ENCODE data around the gene RDX. TPM values are rescaled to one million over a fixed set of nuclear protein-coding genes. Genes with fewer than 3 reads are reported as not detected.
"Not testable (repeated sequence)": the region's sequence is repeated elsewhere in the genome, so short reads cannot be mapped to it uniquely, and the experiment has no call there.

The RDX gene
- polyA plus RNA-seq, 4 donors: 1.6 to 60.6 (median 6.7) TPM

DNA sequence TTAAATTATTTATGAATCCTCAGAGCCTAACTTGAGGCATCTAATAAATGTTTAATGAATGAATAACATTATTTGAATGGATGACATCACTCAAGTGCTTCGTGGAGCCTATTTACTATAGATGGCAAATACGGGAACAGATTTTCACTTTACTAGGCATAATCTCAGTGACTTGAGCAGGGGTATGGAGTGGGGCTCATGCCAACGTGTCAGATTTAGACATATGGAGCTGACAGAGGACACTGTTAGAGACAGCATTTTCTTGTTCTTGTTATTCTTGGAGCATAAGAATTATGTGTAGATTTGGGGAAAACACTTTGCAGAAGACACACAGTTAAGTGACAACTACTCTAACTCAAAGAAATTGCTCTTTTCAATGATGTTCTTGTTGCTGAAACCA lies 78.5 kb downstream of the RDX start:
- Histone ChIP-seq H3K36me3 (ENCODE audit: control insufficient read depth in 3 of 3, insufficient read depth in 2 of 3, low read depth in 1 of 3, low read length in 3 of 3) (no peaks in the 10 kb centered on the region), H3K4me1 (ENCODE audit: control insufficient read depth in 3 of 3, insufficient read depth in 2 of 3, low read depth in 1 of 3, low read length in 2 of 3) (no peaks in the 10 kb centered on the region), H3K9me3 (ENCODE audit: control insufficient read depth in 2 of 2, insufficient read depth in 1 of 2, low read depth in 1 of 2, low read length in 1 of 2) (no peaks in the 10 kb centered on the region), H3K4me3 (ENCODE audit: low read depth in 1 of 3, low read length in 3 of 3) (no peak overlapping the region), H3K27ac (ENCODE audit: low read depth in 1 of 3, low read length in 2 of 3) (no peak overlapping the region), H3K27me3 (ENCODE audit: control insufficient read depth in 3 of 3, insufficient read depth in 3 of 3, low read length in 3 of 3) (no peaks in the 10 kb centered on the region)
- no peak for FAIRE-seq
- 66 to 73% (median 67%) methylated on average over 3 of the region's 3 CpGs for WGBS, 3 donors
- DNase-seq: no peak

DNA sequence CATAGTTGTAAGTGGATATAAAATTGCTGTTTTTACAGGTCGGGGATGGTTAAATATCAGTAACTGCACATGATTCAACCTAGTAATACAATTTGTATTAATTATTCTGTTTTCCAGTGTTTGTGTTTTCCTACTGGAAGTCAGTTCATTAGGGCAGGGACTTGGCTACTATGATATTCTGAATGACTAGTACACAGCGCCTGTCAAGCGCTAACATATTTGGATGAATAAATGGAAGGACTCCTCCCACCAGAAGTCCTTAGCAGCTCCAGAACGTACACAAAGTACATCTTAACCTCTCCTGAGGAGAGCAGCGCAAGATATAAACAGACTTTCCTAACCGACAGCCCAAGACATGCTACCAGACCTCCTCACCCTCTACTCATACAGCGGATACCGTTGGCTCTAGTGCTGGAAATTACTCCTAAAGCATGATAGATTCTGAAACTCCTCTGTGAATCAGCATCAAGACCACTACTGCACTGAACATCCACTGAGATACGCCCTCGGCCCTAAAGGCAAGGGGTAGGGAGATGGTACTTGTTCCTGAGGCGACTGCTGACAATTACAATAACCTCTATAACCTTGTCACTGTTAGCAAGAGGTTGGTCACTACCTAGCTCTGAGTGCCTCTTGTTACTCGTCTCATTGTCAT lies 79.1 kb downstream of the RDX start:
- no peaks in the 10 kb centered on the region for H3K27me3 ChIP-seq (ENCODE audit: control insufficient read depth in 3 of 3, insufficient read depth in 3 of 3, low read length in 3 of 3)
- H3K9me3 ChIP-seq (ENCODE audit: control insufficient read depth in 2 of 2, insufficient read depth in 1 of 2, low read depth in 1 of 2, low read length in 1 of 2): no peaks in the 10 kb centered on the region
- no peak for FAIRE-seq
- H3K4me1 ChIP-seq (ENCODE audit: control insufficient read depth in 3 of 3, insufficient read depth in 2 of 3, low read depth in 1 of 3, low read length in 2 of 3): no peaks in the 10 kb centered on the region
- WGBS, 3 donors: 76 to 89% (median 83%) methylated on average over 12 of the region's 12 CpGs
- H3K4me3 ChIP-seq (ENCODE audit: low read depth in 1 of 3, low read length in 3 of 3): no peak overlapping the region
- no peak for DNase-seq
- no peaks in the 10 kb centered on the region for H3K36me3 ChIP-seq (ENCODE audit: control insufficient read depth in 3 of 3, insufficient read depth in 2 of 3, low read depth in 1 of 3, low read length in 3 of 3)
- no peak overlapping the region for H3K27ac ChIP-seq (ENCODE audit: low read depth in 1 of 3, low read length in 2 of 3)

DNA sequence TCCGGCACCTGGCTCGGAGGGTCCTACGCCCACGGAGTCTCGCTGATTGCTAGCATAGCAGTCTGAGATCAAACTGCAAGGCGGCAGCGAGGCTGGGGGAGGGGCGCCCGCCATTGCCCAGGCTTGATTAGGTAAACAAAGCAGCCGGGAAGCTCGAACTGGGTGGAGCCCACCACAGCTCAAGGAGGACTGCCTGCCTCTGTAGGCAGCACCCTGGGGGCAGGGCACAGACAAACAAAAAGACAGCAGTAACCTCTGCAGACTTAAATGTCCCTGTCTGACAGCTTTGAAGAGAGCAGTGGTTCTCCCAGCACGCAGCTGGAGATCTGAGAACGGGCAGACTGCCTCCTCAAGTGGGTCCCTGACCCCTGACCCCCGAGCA lies 87.1 kb downstream of the RDX start:
- DNase-seq; H3K9me3 ChIP-seq (ENCODE audit: control insufficient read depth in 2 of 2, insufficient read depth in 1 of 2, low read depth in 1 of 2, low read length in 1 of 2); H3K4me1 ChIP-seq (ENCODE audit: control insufficient read depth in 3 of 3, insufficient read depth in 2 of 3, low read depth in 1 of 3, low read length in 2 of 3); H3K27me3 ChIP-seq (ENCODE audit: control insufficient read depth in 3 of 3, insufficient read depth in 3 of 3, low read length in 3 of 3); H3K4me3 ChIP-seq (ENCODE audit: low read depth in 1 of 3, low read length in 3 of 3); H3K36me3 ChIP-seq (ENCODE audit: control insufficient read depth in 3 of 3, insufficient read depth in 2 of 3, low read depth in 1 of 3, low read length in 3 of 3); H3K27ac ChIP-seq (ENCODE audit: low read depth in 1 of 3, low read length in 2 of 3); FAIRE-seq: not testable (repeated sequence)
- 0 to 15% (median 0%) methylated on average over 1 to 7 of the region's 14 CpGs for WGBS, 3 donors

DNA sequence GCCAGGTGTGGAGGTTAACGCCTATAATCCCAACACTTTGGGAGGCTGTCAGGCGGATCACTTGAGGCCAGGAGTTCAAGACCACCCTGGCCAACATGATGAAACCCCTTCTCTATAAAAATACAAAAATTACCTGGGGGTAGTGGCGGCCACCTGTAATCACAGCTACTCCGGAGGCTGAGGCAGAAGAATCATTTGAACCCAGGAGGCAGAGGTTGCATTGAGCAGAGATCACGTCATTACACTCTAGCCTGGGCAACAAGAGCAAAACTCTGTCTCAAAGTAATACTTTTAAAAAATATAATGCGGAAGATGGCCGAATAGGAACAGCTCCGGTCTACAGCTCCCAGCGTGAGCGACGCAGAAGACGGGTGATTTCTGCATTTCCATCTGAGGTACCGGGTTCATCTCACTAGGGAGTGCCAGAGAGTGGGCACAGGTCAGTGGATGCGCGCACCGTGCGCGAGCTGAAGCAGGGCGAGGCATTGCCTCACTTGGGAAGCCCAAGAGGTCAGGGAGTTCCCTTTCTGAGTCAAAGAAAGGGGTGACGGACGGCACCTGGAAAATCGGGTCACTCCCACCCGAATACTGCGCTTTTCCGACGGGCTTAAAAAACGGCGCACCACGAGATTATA lies 87.6 kb downstream of the RDX start:
- DNase-seq: peak; percentile 6 to 23
- not testable (repeated sequence) for H3K27ac ChIP-seq (ENCODE audit: low read depth in 1 of 3, low read length in 2 of 3); FAIRE-seq; H3K9me3 ChIP-seq (ENCODE audit: control insufficient read depth in 2 of 2, insufficient read depth in 1 of 2, low read depth in 1 of 2, low read length in 1 of 2); H3K27me3 ChIP-seq (ENCODE audit: control insufficient read depth in 3 of 3, insufficient read depth in 3 of 3, low read length in 3 of 3); H3K4me1 ChIP-seq (ENCODE audit: control insufficient read depth in 3 of 3, insufficient read depth in 2 of 3, low read depth in 1 of 3, low read length in 2 of 3); H3K36me3 ChIP-seq (ENCODE audit: control insufficient read depth in 3 of 3, insufficient read depth in 2 of 3, low read depth in 1 of 3, low read length in 3 of 3); H3K4me3 ChIP-seq (ENCODE audit: low read depth in 1 of 3, low read length in 3 of 3)
- 28 to 59% (median 36%) methylated on average over 19 to 29 of the region's 29 CpGs for WGBS, 3 donors

DNA sequence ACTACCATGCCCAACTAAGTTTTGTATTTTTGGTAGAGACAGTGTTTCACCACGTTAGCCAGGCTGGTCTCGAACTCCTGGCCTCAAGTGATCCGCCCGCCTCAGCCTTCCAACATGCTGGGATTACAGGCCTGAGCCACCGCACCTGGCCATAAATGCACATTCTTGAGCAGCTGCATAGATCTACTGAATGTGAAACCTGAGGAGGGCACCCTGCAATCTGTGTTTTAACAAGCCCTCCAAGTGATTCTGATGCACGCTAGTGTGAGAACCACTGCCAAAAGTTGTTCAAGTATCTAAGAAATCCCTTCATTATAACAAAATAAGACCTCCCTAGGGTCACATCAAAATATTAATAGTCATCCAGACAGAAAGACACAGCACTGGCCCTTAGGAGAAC lies 89.3 kb downstream of the RDX start:
- Histone ChIP-seq H3K36me3 (ENCODE audit: control insufficient read depth in 3 of 3, insufficient read depth in 2 of 3, low read depth in 1 of 3, low read length in 3 of 3) (no peaks in the 10 kb centered on the region), H3K4me1 (ENCODE audit: control insufficient read depth in 3 of 3, insufficient read depth in 2 of 3, low read depth in 1 of 3, low read length in 2 of 3) (no peaks in the 10 kb centered on the region), H3K9me3 (ENCODE audit: control insufficient read depth in 2 of 2, insufficient read depth in 1 of 2, low read depth in 1 of 2, low read length in 1 of 2) (no peaks in the 10 kb centered on the region), H3K27ac (ENCODE audit: low read depth in 1 of 3, low read length in 2 of 3) (no peak overlapping the region), H3K27me3 (ENCODE audit: control insufficient read depth in 3 of 3, insufficient read depth in 3 of 3, low read length in 3 of 3) (no peaks in the 10 kb centered on the region), H3K4me3 (ENCODE audit: low read depth in 1 of 3, low read length in 3 of 3) (no peak overlapping the region)
- FAIRE-seq (no peak), DNase-seq (no peak)
- 92 to 93% (median 93%) methylated on average over 6 of the region's 6 CpGs for WGBS, 3 donors

DNA sequence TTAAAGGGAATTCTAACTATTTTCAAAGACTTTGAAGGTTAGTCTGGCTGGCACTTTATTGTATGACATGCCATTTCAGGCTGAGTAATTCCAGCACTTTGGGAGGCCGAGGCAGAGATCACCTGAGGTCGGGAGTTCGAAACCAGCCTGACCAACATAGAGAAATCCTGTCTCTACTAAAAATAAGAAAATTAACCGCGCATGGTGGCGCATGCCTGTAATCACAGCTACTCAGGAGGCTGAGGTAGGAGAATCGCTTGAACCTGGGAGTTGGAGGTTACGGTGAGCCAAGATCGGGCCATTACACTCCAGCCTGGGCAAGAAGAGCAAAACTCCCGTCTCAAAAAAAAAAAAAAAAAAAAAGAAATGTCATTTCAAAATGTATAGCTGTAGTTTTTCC lies 95.6 kb downstream of the RDX start:
- H3K4me1 ChIP-seq (ENCODE audit: control insufficient read depth in 3 of 3, insufficient read depth in 2 of 3, low read depth in 1 of 3, low read length in 2 of 3): peaks cover 0 to 9% (median 0%) of the 10 kb centered on the region in 3 donors
- DNase-seq (no peak), FAIRE-seq (no peak)
- WGBS, 3 donors: 88 to 90% (median 90%) methylated on average over 10 of the region's 10 CpGs
- H3K9me3 ChIP-seq (ENCODE audit: control insufficient read depth in 2 of 2, insufficient read depth in 1 of 2, low read depth in 1 of 2, low read length in 1 of 2): no peaks in the 10 kb centered on the region
- no peaks in the 10 kb centered on the region for H3K27me3 ChIP-seq (ENCODE audit: control insufficient read depth in 3 of 3, insufficient read depth in 3 of 3, low read length in 3 of 3)
- no peak overlapping the region for H3K27ac ChIP-seq (ENCODE audit: low read depth in 1 of 3, low read length in 2 of 3)
- no peak overlapping the region for H3K4me3 ChIP-seq (ENCODE audit: low read depth in 1 of 3, low read length in 3 of 3)
- H3K36me3 ChIP-seq (ENCODE audit: control insufficient read depth in 3 of 3, insufficient read depth in 2 of 3, low read depth in 1 of 3, low read length in 3 of 3): no peaks in the 10 kb centered on the region

DNA sequence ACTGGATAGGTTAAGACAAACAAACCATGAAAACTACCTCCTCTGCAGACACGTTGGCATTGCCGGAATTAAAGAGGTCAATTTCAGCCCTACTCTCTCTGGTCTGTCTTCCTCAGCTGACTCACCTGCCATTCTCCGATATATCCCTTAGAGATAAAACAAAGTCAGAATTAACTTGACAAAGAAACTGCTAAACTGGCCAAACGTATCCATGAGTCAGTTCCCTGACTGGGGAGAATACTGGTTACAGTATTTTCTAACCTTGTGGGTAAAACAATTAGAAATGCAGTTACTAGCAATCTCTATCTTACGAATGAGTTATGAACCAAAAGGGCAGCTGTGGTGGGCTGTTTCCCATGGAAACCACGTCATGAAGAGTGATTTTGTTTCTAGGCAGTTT lies 96.2 kb downstream of the RDX start:
- no peak for FAIRE-seq
- DNase-seq: no peak

DNA sequence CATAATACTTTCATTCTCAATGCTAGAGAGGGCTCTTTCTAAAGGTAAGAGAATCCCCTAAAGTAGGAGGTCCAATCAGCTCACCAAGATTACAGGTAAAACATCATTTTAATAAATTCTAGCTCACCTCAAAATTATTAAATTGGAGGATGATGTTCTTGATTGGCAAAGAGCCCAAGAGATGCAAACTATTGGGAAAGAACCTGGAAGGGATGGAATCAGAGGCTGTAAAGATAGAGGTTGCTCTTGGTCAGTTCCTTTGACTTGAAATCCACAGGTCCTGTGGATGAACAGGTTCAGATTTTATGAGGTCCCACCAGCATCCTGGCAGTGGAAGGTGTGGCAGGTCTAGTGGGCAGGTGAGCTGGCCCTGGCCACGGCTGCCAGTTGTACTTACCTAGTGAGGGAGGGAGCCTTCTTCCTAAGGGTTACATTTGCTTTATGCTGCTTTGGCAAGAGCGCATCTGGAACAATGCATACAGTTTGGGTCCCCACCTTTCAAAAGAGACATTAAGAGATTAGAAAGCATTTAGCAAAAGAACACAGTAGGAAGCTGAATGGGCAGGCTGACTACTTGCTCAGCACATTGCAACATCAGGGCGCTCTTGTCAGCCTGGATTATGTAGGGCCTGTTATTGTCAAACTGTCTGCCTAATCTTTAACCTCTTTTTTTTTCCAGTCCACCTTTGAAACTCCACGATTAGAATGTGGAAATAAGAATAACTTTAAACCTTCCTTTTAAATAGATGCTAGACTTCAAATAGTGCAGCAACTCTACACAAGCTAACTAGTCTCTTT lies 97.0 kb downstream of the RDX start:
- no peaks in the 10 kb centered on the region for H3K27me3 ChIP-seq (ENCODE audit: control insufficient read depth in 3 of 3, insufficient read depth in 3 of 3, low read length in 3 of 3)
- FAIRE-seq (no peak), DNase-seq (peak in 1 of 2 donors; percentile 66)
- no peak overlapping the region for H3K4me3 ChIP-seq (ENCODE audit: low read depth in 1 of 3, low read length in 3 of 3)
- H3K4me1 ChIP-seq (ENCODE audit: control insufficient read depth in 3 of 3, insufficient read depth in 2 of 3, low read depth in 1 of 3, low read length in 2 of 3): peaks cover 0 to 9% (median 0%) of the 10 kb centered on the region in 3 donors
- H3K27ac ChIP-seq (ENCODE audit: low read depth in 1 of 3, low read length in 2 of 3): no peak overlapping the region
- H3K36me3 ChIP-seq (ENCODE audit: control insufficient read depth in 3 of 3, insufficient read depth in 2 of 3, low read depth in 1 of 3, low read length in 3 of 3): no peaks in the 10 kb centered on the region
- 51 to 72% (median 71%) methylated on average over 4 of the region's 4 CpGs for WGBS, 3 donors
- no peaks in the 10 kb centered on the region for H3K9me3 ChIP-seq (ENCODE audit: control insufficient read depth in 2 of 2, insufficient read depth in 1 of 2, low read depth in 1 of 2, low read length in 1 of 2)

More for the DNA sequence above, 96.2 kb downstream of the RDX start:
- Histone ChIP-seq H3K4me3 (ENCODE audit: low read depth in 1 of 3, low read length in 3 of 3) (no peak overlapping the region), H3K27ac (ENCODE audit: low read depth in 1 of 3, low read length in 2 of 3) (no peak overlapping the region), H3K9me3 (ENCODE audit: control insufficient read depth in 2 of 2, insufficient read depth in 1 of 2, low read depth in 1 of 2, low read length in 1 of 2) (no peaks in the 10 kb centered on the region), H3K27me3 (ENCODE audit: control insufficient read depth in 3 of 3, insufficient read depth in 3 of 3, low read length in 3 of 3) (no peaks in the 10 kb centered on the region), H3K36me3 (ENCODE audit: control insufficient read depth in 3 of 3, insufficient read depth in 2 of 3, low read depth in 1 of 3, low read length in 3 of 3) (no peaks in the 10 kb centered on the region), H3K4me1 (ENCODE audit: control insufficient read depth in 3 of 3, insufficient read depth in 2 of 3, low read depth in 1 of 3, low read length in 2 of 3) (peaks cover 0 to 9% (median 0%) of the 10 kb centered on the region in 3 donors)
- 78 to 83% (median 81%) methylated on average over 6 of the region's 6 CpGs for WGBS, 3 donors
